Psoas muscle (tissue), 8 donors: ENCODE data around the gene NOTCH2. TPM values are rescaled to one million over a fixed set of nuclear protein-coding genes. Genes with fewer than 3 reads are reported as not detected.

Source experiments
- ATAC-seq, 4 donors: fragments of 200-7000 bp; cut with Tn5 transposase; one replicate each; pipeline ENCODE4 v1.9.1; 2020; ENCODE audit warnings: moderate library complexity in 3 of 4, mild to moderate bottlenecking in 2 of 4
- DNase-seq, 2 donors: peaks; one replicate each; pipeline ENCODE4 v3.0.0-alpha.2; 2020
- H3K27ac ChIP-seq: fragments of 200-600 bp; one replicate; pipeline ENCODE4 v1.8.0; 2022
- H3K27me3 ChIP-seq, 3 donors: fragments of 200-600 bp in 1 of 3; one replicate each; pipeline versions ENCODE4 v1.6.1 to v1.8.0; 2013 to 2022; ENCODE audit warnings: low read length in 2 of 3, mild to moderate bottlenecking in 2 of 3, moderate library complexity in 1 of 3; ENCODE audit not compliant: insufficient read depth in 3 of 3
- H3K36me3 ChIP-seq, 2 donors: fragments of 200-600 bp in 1 of 2; one replicate each; pipeline versions ENCODE4 v1.6.1 to v1.8.0; 2013 to 2022; ENCODE audit warnings: low read depth in 1 of 2, mild to moderate bottlenecking in 1 of 2, moderate library complexity in 1 of 2; ENCODE audit not compliant: insufficient read depth in 1 of 2
- H3K4me1 ChIP-seq: fragments of 200-600 bp; one replicate; pipeline ENCODE4 v1.8.0; 2022
- H3K4me3 ChIP-seq: fragments of 200-600 bp; one replicate; pipeline ENCODE4 v1.8.0; 2022; ENCODE audit warnings: mild to moderate bottlenecking
- H3K9me3 ChIP-seq: fragments of 200-600 bp; one replicate; pipeline ENCODE4 v1.8.0; 2022
- WGBS, 3 donors: extraction: QIAGEN DNeasy Blood & Tissue Kit; methylation state at CpG; one replicate each; pipeline versions ENCODE4 v1.1.6 to v1.1.7; 2013; 5-methylcytosine and 5-hydroxymethylcytosine counted together
- intact Hi-C, 2 donors: fragments of 100-400 bp; cut with DNase I; formaldehyde crosslinking; loops; one replicate each; pipeline versions ENCODE4 v1.11.0 to v1.14.2; 2022
- polyA plus RNA-seq, 3 donors: library from polyadenylated mRNA; stranded (reverse); fragments of 200-250 nt; gene quantifications; one replicate each; pipeline ENCODE4 v1.2.3, GENCODE V29; 2013
- total RNA-seq, 4 donors: library from RNA; stranded (reverse); fragmentation: NEBNext Ultra II Directional in 2 of 4; extraction: Animal tissue kit (Norgen Biotek cat#: 25700) in 2 of 4; gene quantifications; one replicate each; pipeline versions ENCODE4 v1.2.1 to v1.2.4, GENCODE V29; 2021 to 2023
- TF ChIP-seq, protein P1 (sequence below): fragments of 200-600 bp; IDR thresholded peaks from one replicate; pipeline ENCODE4 v1.8.0; 2022; ENCODE audit warnings: antibody characterized with exemption
- donor health status: healthy with polysubstance abuse.
- donor health status: DM: no; HTN: no; CAD: no; lungs with moderate emphysema.
- donor health status: Bipolar disorder and iron deficiency.
- donor health status: healthy.
- donor health status: DM: yes; HTN: yes; CAD: no.
- donor health status: DM: no; HTN: no; CAD: no.
- donor health status: DM: no; HTN: no; CAD: no.
- donor health status: DM: yes; HTN: yes; CAD: no.

NOTCH2 gene
- total and polyA plus RNA-seq, 7 donors: 2.1 to 19.7 (median 15.4) TPM

DNA sequence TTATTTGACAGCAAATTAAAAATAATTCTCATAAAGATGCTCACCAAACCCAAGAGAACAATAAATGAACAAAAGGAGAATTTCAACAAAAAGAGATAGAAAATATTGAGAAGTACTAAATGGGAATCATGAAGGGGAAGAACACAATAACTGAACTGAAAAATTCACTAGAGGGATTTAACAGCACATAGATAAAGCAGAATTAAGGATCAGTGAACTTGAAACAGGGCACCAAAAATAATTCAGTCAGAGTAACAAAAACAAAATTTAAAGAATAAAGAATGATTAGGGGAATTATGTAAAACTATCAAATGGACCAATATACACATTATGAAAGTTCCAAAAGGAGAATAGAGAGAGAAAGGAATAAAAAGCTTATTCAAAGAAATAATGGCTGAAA, 181.0 kb downstream of the NOTCH2 start:
- no peak overlapping the region for H3K4me3 ChIP-seq
- peaks cover 0 to 1% (median 0%) of the 10 kb centered on the region in 3 donors for H3K27me3 ChIP-seq
- no peaks in the 10 kb centered on the region for H3K4me1 ChIP-seq
- TF ChIP-seq, protein P1, sequence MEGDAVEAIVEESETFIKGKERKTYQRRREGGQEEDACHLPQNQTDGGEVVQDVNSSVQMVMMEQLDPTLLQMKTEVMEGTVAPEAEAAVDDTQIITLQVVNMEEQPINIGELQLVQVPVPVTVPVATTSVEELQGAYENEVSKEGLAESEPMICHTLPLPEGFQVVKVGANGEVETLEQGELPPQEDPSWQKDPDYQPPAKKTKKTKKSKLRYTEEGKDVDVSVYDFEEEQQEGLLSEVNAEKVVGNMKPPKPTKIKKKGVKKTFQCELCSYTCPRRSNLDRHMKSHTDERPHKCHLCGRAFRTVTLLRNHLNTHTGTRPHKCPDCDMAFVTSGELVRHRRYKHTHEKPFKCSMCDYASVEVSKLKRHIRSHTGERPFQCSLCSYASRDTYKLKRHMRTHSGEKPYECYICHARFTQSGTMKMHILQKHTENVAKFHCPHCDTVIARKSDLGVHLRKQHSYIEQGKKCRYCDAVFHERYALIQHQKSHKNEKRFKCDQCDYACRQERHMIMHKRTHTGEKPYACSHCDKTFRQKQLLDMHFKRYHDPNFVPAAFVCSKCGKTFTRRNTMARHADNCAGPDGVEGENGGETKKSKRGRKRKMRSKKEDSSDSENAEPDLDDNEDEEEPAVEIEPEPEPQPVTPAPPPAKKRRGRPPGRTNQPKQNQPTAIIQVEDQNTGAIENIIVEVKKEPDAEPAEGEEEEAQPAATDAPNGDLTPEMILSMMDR: no peak
- intact Hi-C loops: no loop called here
- H3K27ac ChIP-seq: no peak overlapping the region
- no peak for ATAC-seq
- no peaks in the 10 kb centered on the region for H3K36me3 ChIP-seq
- DNase-seq: no peak
- H3K9me3 ChIP-seq: peaks cover 5% of the 10 kb centered on the region

DNA sequence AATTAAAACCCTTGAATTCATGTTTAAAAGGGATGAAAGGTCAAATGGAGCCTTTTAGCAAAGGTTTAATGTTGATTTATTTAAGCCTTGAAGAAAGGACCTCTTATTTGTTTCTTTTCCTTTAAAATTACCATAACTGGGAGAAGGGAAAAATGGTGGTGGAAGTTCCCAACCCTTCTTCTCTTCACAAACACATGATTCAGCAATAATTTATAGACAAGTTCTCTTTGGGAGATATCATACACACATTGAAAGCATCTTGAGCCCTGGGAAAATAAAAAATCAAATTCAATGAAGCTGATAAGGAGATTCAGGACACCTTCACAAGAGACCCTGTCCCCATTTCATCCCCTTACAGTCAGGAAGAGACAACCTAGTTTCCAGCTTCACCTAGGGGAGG, 182.0 kb downstream of the NOTCH2 start:
- DNase-seq: no peak
- TF ChIP-seq, protein P1: no peak
- peaks cover 0 to 1% (median 0%) of the 10 kb centered on the region in 3 donors for H3K27me3 ChIP-seq
- no peaks in the 10 kb centered on the region for H3K4me1 ChIP-seq
- H3K4me3 ChIP-seq: no peak overlapping the region
- no peak for ATAC-seq
- H3K9me3 ChIP-seq: peaks cover 5% of the 10 kb centered on the region
- H3K27ac ChIP-seq: no peak overlapping the region
- intact Hi-C loops: no loop called here
- no peaks in the 10 kb centered on the region for H3K36me3 ChIP-seq

DNA sequence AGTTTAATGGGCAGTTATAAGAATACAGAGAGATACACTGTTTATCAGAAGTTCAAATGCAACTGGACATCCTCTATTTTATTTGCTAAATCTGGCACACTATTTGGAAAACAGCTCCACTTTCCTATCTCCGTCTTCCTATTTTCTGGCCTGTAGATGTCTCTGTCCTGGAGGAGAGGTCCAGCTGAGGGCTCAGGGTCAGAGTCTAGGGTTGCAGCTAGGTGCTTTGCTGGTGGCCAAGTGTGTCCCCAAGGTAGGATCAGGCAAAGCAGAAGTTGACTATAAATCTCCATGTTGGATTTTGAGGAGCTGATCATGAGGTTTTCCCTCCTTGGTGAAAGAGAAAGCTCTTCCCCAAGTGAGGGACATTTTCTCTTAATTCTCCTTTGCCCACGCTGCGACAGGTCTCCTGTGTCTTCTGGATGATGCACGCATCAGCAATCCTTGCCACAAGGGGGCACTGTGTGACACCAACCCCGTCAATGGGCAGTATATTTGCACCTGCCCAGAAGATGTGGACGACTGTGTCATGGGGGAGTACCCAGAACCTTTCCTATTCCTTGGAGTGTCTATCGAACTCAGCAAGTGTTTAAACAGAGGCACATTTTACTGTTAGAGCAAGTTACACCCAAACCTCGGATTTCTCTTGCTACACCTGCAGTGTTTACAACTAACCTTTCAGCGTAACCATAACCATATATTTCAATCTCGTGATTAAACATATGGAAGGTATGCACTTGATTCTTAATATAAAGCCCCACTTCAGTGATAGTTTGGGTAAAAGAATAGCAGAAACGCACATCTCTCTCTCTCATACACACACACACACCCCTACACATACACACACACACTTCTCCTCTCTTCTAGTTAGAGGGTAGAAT, 183.3 kb downstream of the NOTCH2 start:
- TF ChIP-seq, protein P1: peak; percentile 57
- ATAC-seq (peak in 3 of 4 donors; percentile 57 to 75 (median 65)), DNase-seq (peak in 1 of 2 donors; percentile 53)
- H3K27ac ChIP-seq: no peak overlapping the region
- peaks cover 5% of the 10 kb centered on the region for H3K9me3 ChIP-seq
- peaks cover 0 to 1% (median 0%) of the 10 kb centered on the region in 3 donors for H3K27me3 ChIP-seq
- H3K4me1 ChIP-seq: no peaks in the 10 kb centered on the region
- 55 to 61% (median 58%) methylated on average over 11 of the region's 11 CpGs for WGBS, 3 donors
- no peaks in the 10 kb centered on the region for H3K36me3 ChIP-seq
- intact Hi-C loops: no loop called here
- no peak overlapping the region for H3K4me3 ChIP-seq

DNA sequence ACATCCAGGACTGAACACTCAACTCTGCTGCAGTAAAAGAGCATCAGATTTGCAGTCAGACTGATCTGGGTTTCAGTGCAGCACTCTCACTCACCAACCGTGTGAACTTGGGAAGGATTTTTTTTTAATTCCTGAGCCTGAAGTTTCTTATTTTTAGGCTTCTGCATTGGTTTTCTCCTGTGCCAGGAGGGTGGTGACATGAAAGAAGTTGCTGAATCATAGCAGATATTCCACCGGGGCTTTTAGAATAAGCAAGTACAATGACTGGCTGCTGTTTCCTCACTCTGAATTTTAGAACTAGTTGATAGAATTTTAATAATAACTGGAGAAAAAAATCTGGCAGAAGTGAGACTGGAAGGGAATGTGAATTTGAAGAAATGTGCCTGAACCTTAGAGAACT, 184.8 kb downstream of the NOTCH2 start:
- Histone ChIP-seq H3K27me3 (peaks cover 0 to 1% (median 0%) of the 10 kb centered on the region in 3 donors), H3K4me3 (no peak overlapping the region), H3K27ac (no peak overlapping the region), H3K4me1 (no peaks in the 10 kb centered on the region), H3K36me3 (no peaks in the 10 kb centered on the region), H3K9me3 (peaks cover 5% of the 10 kb centered on the region)
- intact Hi-C loops: no loop called here
- ATAC-seq: no peak
- WGBS, 3 donors: 15 to 49% (median 27%) methylated on average over 2 of the region's 2 CpGs
- TF ChIP-seq, protein P1: no peak
- DNase-seq: no peak
